Lower leg skin (tissue), 4 donors: ENCODE data around the gene ATP6V1G2. TPM values are rescaled to one million over a fixed set of nuclear protein-coding genes. Genes with fewer than 3 reads are reported as not detected.
"Not testable (repeated sequence)": the region's sequence is repeated elsewhere in the genome, so short reads cannot be mapped to it uniquely, and the experiment has no call there.

Experiments used
- DNase-seq, 2 donors: peaks; one replicate each; pipeline ENCODE4 v3.0.0-alpha.2; 2019; ENCODE audit warnings: low spot score in 2 of 2
- H3K4me3 ChIP-seq: fragments of 200-600 bp; sonication (generic); 2 replicates; pipeline ENCODE4 v1.5.1; 2017; ENCODE audit warnings: mild to moderate bottlenecking, low read depth; ENCODE audit not compliant: poor library complexity, severe bottlenecking
- CTCF ChIP-seq, 3 donors: fragments of 450-650 bp; IDR thresholded peaks; one replicate each; pipeline ENCODE4 v1.5.1; 2016; ENCODE audit warnings: antibody characterized with exemption in 3 of 3, mild to moderate bottlenecking in 3 of 3, moderate library complexity in 2 of 3
- POLR2A ChIP-seq, 2 donors: fragments of 450-650 bp; IDR thresholded peaks; one replicate each; pipeline ENCODE4 v1.6.1; 2016 to 2017; ENCODE audit warnings: antibody characterized with exemption in 2 of 2, mild to moderate bottlenecking in 1 of 2, moderate library complexity in 1 of 2
- WGBS, 2 donors: methylation state at CpG; one replicate each; pipeline ENCODE4 v1.1.5; 2018; 5-methylcytosine and 5-hydroxymethylcytosine counted together
- intact Hi-C: fragments of 100-400 bp; cut with DNase I; formaldehyde crosslinking; loops from one replicate; pipeline ENCODE4 v1.15.0; 2023; ENCODE audit warnings: low total_unique reads
- total RNA-seq, 4 donors: library from RNA; depleted of rRNA; stranded (reverse); fragments of >200 nt; gene quantifications; one replicate each; pipeline ENCODE4 v1.1.0, GENCODE V29; 2016

Gene ATP6V1G2
- total RNA-seq, 4 donors from 2014 or later: 0.46 to 1.3 TPM; not detected in 2

GRCh38 chr6:31558318-31558625 is 11.9 kb upstream of the ATP6V1G2 start:
- 75 to 78% methylated on average over 8 of the region's 8 CpGs for WGBS, 2 donors
- TF ChIP-seq POLR2A (IDR thresholded peaks at IDR 0.05) (no peak), CTCF (IDR thresholded peaks at IDR 0.05) (no peak)
- intact Hi-C loops: no loop called here
- DNase-seq: no peak
- no peak overlapping the region for H3K4me3 ChIP-seq

GRCh38 chr6:31557443-31558317 is 11.3 kb upstream of the ATP6V1G2 start:
- intact Hi-C loops: no loop called here
- TF ChIP-seq CTCF (IDR thresholded peaks at IDR 0.05): no peak

GRCh38 chr6:31556307-31556706 is 9.9 kb upstream of the ATP6V1G2 start:
- no peak for DNase-seq
- H3K4me3 ChIP-seq: no peak overlapping the region
- intact Hi-C loops: no loop called here
- TF ChIP-seq POLR2A (IDR thresholded peaks at IDR 0.05) (no peak), CTCF (IDR thresholded peaks at IDR 0.05) (no peak)
- 65 to 91% methylated on average over 3 of the region's 3 CpGs for WGBS, 2 donors

More at GRCh38 chr6:31557443-31558317, 11.3 kb upstream of the ATP6V1G2 start:
- no peak for DNase-seq
- 75 to 76% methylated on average over 24 of the region's 24 CpGs for WGBS, 2 donors
- H3K4me3 ChIP-seq: no peak overlapping the region

- intact Hi-C loops: not testable (repeated sequence)
Measured at GRCh38 chr6:31551371-31551770, 5.0 kb upstream of the ATP6V1G2 start.

GRCh38 chr6:31548544-31548873 is 2.1 kb upstream of the ATP6V1G2 start:
- no peak for DNase-seq
- intact Hi-C loops: loop anchor here (5.0 kb wide), 1 partner anchor 49 kb away; no protein-coding TSS in a partner anchor

More at GRCh38 chr6:31551371-31551770, 5.0 kb upstream of the ATP6V1G2 start:
- DNase-seq, H3K4me3 ChIP-seq: not testable (repeated sequence)
- 64 to 67% methylated on average over 5 of the region's 5 CpGs for WGBS, 2 donors

More at GRCh38 chr6:31548544-31548873, 2.1 kb upstream of the ATP6V1G2 start:
- TF ChIP-seq CTCF (IDR thresholded peaks at IDR 0.05) (no peak), POLR2A (IDR thresholded peaks at IDR 0.05) (no peak)
- no peak overlapping the region for H3K4me3 ChIP-seq
- WGBS, 2 donors: 97 to 98% methylated on average over 2 of the region's 2 CpGs
